Activated T-cell treated with anti-CD3 and anti-CD28 coated beads, Interleukin-2, amount 50 U/mL, for 1 hour (primary cell): ENCODE data around the gene CPLANE2.
"Not testable (repeated sequence)": the region's sequence is repeated elsewhere in the genome, so short reads cannot be mapped to it uniquely, and the experiment has no call there.

ENCODE experiments used
- DNase-seq: peaks from one replicate; pipeline ENCODE4 v3.0.0-alpha.2; 2020

CPLANE2 gene, protein sequence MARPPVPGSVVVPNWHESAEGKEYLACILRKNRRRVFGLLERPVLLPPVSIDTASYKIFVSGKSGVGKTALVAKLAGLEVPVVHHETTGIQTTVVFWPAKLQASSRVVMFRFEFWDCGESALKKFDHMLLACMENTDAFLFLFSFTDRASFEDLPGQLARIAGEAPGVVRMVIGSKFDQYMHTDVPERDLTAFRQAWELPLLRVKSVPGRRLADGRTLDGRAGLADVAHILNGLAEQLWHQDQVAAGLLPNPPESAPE

GRCh38 chr1:16236511-16237342 is at the start of gene CPLANE2:
TSS of gene CPLANE2 (minus strand) at chr1:16237183. CDS start at chr1:16236742, 441 bp downstream.
- DNase-seq = peak; percentile 95

DNA sequence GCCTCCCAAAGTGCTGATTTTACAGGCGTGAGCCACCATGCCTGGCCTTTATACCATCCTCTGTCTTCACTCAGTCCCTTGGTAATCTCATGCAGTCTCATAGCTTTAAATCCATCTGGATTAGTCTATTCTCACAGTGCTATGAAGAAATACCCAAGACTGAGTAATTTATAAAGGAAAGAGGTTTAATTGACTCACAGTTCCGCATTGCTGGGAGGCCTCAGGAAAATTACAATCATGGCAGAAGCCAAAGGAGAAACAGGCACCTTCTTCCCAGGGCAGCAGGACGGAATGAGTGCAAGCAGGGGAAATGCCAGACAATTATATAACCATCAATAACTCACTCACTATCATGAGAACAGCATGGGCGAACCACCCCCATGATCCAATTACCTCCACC is 49.1 kb upstream of the CPLANE2 start:
- no peak for DNase-seq

- no peak for DNase-seq
Measured at GRCh38 chr1:16281765-16282164, 44.8 kb upstream of the CPLANE2 start.

GRCh38 chr1:16279186-16279585 is 42.2 kb upstream of the CPLANE2 start:
- no peak for DNase-seq

DNA sequence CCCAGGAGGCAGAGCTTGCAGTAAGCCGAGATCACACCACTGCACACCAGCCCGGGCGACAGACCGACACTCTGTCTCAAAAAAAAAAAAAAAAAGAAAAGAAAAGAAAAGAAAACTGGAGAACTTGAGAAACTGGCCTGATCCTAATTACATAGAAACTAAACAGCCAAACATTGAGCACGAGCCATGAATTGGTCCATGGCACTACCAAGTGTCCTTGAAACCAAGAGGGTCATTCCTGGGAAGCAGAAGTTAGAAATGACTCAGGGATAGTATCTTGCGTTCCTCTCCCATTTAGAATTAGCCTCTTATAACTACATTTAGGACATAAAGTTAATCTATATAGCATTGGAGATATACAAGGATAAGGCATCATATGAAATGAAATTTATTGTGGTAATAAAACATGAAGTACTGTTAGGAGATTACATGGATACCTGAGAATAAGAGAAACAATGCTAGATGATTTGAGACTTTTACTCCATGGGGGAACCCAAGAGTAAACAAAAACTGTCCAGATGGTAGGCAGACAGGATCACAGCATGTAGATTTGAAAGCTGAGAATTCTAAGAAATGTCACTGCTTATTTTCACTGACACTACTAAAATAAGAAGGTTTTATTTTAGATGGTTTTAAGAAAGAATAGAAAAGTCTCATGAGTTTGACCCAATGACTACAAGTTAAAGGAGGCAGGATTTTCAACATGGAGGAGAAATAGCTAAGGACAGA is 39.5 kb upstream of the CPLANE2 start:
- DNase-seq = no peak

- no peak for DNase-seq
Measured at GRCh38 chr1:16275591-16275990, 38.6 kb upstream of the CPLANE2 start.

GRCh38 chr1:16267690-16268180 is 30.8 kb upstream of the CPLANE2 start:
- no peak for DNase-seq

DNA sequence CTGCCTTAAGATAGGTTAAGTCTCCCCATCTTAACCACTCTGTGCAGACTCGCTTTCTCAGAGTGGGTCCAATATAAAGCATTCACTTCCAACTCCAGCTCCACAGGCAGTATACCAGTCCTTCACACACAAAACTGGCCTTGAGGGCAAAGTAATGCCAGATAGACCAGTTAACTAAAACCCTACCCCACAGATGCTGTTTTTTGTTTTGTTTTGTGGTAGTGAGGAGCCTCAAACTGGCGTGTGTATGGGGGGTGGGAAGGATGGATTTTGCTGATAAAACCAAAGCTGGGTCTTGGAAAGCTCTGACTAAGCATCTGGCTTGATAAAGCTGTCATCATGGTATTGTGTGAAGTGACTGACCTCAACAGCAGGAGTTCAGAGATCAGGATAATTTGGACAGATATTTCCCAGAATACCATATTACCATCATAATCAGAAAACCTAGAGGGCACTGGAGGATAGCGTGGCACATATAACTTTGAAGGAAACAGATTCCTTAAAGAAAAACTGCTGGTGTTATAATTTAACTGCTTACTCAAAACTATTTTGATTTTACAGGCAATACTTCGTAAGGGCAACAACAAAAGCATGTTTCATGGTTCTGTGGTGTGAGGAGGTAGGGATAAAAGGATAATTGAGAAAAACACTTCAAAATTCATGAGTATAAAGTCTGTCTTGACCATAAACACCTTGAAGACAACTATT is 29.6 kb upstream of the CPLANE2 start:
- no peak for DNase-seq

DNA sequence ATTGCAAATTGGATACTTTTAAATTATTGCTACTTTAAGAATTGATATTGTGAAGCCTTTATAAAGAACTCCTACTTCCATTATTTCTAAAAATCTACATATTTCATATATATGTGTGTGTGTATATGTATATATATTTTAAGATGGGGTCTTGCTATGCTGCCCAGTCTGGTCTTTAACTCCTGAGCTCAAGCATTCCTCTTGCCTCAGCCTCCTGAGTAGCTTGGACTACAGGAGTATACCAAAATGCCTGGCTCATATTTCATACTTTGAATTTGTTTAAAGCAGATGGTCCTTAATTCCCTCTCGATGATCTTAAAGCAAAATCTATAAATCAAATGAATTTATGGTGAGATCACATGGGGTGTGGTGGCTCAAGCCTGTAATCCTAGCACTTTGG is 25.1 kb upstream of the CPLANE2 start:
- DNase-seq = no peak

GRCh38 chr1:16260814-16261213 is 23.8 kb upstream of the CPLANE2 start:
- DNase-seq = no peak

DNA sequence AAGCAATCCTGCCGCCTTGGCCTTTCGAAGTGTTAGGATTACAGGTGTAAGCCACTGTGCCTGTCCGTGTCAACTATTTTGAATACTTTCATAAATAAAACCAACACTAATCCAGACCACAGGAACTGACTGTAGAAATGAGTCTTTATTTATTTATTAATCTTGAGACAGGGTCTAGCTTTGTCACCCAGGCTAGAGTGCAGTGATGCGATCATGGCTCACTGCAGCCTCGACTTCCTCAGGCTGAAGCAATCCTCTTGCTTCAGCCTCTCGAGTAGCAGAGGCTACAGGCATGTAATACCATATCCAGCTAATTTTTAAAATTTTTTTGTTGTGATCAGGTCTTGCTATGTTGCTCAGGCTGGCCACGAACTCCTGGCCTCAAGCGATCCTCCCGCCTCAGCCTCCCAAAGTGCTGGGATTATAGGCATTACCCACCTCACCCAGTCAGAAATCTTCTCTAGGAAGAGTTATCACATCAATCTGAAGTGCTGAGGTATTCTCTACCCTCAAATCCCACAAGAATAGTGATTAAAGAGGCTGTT is 21.7 kb upstream of the CPLANE2 start:
- no peak for DNase-seq

GRCh38 chr1:16257968-16258367 is 21.0 kb upstream of the CPLANE2 start:
- no peak for DNase-seq

DNA sequence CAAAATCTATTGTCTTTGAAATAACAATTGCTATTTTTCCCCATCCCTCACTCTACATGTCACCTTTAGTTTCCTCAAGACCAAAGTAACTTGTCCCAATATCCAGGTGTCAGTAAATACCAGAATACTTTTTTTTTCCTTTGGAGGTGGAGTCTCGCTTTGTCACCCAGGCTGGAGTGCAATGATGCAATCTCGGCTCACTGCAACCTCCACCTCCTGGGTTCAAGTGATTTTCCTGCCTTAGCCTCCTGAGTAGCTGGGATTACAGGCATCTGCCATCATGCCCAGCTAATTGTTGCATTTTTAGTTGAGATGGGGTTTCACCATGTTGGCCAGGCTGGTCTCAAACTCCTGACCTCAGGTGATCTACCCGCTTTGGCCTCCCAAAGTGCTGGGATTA is 20.6 kb upstream of the CPLANE2 start:
- DNase-seq = not testable (repeated sequence)

GRCh38 chr1:16256478-16256877 is 19.5 kb upstream of the CPLANE2 start:
- DNase-seq = no peak

GRCh38 chr1:16254263-16254928 is 17.4 kb upstream of the CPLANE2 start:
- no peak for DNase-seq

DNA sequence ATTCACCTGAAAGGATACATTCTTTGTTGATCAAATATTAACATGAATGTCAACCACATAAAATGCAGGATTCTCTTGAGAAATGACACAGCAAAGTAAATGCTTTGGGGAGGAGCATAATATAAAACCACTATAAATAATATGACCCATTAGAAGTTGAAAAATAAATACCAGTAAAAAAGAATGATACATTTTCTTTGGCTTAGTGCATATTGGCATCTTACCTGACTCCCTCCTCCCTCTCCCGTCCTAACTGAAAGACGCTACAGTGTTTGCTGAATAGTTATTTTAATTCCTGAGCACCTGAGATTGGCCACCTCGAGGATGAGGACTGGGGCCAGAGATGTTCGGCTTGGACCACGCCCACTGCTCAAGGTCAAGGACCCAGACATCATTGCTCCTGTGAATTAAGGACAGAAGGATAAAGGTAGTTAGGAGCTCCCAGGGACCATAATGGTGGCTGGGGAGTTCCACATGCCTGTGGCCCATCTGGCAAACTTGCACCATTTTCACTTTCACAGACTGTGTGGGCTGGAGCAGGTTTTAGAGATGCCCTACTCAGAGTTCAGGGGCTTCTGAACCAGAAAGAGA is 16.4 kb upstream of the CPLANE2 start:
- no peak for DNase-seq

GRCh38 chr1:16252912-16253311 is 15.9 kb upstream of the CPLANE2 start:
- DNase-seq = no peak

GRCh38 chr1:16251381-16251780 is 14.4 kb upstream of the CPLANE2 start:
- DNase-seq = no peak

- no peak for DNase-seq
Measured at GRCh38 chr1:16250524-16251251, 13.7 kb upstream of the CPLANE2 start.

- DNase-seq = no peak
Measured at GRCh38 chr1:16249596-16250241, 12.7 kb upstream of the CPLANE2 start.
